GM12873 (cell line): ENCODE data around the gene IER3.
A peak's percentile ranks its signal among the peaks of the same experiment; 100 is the strongest.

ENCODE experiments used
- TF ChIP-seq, protein P1 (sequence below): IDR thresholded peaks from 2 replicates; pipeline ENCODE4 v1.5.1; 2012; ENCODE audit warnings: low read depth, mild to moderate bottlenecking, moderate library complexity, low read length, control low read depth; ENCODE audit not compliant: insufficient read depth; ENCODE audit errors: missing control alignments

Gene IER3

DNA sequence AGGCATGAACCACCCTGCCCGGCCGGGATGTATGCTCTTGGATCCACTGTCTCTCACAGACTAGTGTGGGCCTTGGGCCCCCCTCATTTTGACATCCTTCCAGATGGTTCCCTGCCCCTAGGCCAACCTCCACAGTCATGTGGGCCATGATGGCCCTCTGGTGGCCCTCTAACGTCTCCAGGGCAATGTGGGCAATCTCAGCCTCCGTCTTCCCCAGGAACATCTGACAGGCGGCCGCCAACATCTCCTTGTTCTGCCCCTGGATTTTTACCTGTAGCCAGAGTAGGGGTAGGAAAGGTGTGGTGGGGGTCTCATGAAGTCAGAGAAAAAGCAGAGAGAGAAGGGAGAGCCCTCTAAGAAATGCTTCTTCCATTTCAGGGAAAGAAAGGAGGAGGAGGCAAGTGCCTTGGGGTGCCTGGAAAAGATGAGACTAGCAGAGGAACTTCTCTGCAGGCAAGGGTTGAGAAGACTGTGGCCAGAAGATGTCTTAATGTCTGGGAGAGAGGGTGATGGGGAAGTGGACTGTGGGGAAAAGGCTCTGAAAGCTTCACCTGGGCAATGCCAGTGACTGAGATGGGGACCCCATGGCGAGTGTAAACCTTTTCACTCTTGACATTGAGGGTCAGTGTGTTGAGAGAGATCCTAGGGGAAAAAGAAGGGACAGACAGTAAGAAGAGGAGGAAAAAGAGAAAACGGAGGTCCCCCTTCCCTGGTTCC is 3.1 kb downstream of the IER3 start:
- TF ChIP-seq, protein P1, sequence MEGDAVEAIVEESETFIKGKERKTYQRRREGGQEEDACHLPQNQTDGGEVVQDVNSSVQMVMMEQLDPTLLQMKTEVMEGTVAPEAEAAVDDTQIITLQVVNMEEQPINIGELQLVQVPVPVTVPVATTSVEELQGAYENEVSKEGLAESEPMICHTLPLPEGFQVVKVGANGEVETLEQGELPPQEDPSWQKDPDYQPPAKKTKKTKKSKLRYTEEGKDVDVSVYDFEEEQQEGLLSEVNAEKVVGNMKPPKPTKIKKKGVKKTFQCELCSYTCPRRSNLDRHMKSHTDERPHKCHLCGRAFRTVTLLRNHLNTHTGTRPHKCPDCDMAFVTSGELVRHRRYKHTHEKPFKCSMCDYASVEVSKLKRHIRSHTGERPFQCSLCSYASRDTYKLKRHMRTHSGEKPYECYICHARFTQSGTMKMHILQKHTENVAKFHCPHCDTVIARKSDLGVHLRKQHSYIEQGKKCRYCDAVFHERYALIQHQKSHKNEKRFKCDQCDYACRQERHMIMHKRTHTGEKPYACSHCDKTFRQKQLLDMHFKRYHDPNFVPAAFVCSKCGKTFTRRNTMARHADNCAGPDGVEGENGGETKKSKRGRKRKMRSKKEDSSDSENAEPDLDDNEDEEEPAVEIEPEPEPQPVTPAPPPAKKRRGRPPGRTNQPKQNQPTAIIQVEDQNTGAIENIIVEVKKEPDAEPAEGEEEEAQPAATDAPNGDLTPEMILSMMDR: no peak

DNA sequence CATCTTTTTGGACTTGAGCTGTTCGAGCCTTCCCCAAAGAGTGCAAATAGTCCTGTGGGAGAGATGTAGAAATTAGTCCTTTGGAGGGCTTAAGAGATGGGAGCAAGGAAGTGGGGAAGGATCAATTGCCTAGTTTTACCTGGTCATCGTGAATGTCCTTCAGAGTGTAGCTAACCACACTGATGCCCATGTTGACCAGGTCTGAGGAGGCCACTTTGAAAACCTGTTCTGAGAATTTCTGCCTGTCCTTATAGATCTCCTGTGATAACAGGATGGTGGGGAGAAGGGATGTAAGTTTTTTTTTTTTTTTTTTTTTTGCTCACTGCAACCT is 3.8 kb downstream of the IER3 start:
- TF ChIP-seq, protein P1: no peak

DNA sequence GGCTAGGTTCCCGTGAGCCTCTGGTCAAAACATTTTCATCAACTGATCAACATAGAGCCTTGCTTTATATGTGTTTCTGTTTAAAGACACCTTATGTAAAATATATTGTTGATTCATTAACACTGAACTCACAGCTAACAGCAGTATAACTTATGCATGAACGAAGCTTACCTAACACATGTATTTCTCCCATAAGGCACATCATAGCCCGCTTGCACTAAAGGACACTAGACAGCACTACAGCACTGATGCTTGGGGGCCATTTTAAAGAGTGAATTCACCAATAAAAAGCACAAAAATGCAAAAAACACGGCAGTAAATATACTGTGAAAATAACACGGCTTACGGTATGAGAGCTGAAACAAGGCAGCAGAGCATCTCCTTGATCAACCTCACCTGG is 5.8 kb downstream of the IER3 start:
- TF ChIP-seq, protein P1: no peak

GRCh38 chr6:30735668-30736314 is 8.6 kb downstream of the IER3 start:
- TF ChIP-seq, protein P1: no peak

DNA sequence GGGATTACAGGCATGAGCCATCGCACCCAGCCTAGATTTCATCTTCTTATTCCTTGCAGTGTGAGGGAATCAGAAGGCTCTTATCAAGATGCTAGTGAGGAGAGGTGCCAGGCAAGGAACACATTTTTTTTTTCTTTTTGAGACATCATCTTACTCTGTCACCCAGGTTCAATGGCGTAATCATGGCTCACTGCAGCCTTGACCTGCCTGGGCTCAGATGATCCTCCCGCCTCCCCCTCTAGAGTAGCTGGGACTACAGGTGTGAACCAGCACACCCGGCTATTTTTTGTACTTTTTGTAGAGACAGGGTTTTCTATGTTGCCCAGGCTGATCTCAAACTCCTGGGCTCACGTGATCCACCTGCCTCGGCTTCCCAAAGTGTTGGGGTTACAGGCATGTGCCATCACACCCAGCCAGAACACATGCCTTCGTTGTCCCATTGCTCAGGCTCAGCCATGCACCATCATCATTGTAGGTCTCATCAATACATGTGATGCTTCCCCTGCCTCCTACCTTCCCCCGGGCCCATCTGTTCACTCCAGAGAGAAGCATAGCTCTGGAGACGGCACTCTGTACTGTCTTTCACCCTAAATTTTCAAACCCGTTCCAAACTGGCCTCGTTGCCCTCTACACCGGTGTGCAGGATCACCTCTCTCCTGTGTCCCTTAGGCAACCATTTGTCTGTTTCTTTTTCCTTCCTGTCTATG is 12.0 kb downstream of the IER3 start:
- TF ChIP-seq, protein P1: no peak

DNA sequence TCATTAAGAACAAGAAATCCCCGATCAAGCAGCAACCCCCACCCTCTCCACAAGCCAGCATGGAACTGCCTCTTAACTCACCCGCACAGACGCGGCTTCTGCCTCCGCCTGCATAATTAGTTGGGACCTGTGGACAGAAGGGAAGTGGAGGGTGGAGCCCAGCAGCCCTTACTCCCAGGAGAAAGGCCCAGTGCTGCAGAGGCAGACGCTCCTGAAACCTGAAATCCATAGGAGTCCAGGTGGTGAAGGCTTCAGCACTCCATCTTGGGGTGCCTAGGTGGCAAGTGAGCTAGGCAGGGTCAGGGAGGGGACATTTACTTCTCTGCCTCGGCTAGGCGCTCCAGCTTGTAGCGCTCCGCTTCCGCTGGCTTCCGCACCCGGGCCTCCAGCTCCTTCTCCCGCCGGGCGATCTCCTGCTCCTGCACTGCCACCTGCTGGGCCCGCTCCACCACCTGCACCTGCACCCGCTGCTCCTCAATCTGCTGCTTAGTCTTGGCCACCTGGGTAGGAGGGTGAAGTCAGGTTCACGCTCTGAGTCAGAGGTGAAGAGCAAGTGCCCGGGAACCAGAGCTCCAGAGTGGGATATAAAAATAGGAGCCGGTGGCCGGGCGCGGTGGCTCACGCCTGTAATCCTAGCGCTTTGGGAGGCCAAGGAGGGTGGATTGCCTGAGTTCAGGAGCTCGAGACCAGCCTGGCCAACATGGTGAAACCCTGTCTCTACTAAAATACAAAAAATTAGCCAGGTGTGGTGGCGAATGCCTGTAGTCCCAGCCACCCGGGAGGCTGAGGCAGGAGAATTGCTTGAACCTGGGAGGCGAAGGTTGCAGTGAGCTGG is 13.5 kb downstream of the IER3 start:
- TF ChIP-seq, protein P1: peak; percentile 89
